Measurements from ENCODE around the gene RIMBP2.

Gene RIMBP2

DNA sequence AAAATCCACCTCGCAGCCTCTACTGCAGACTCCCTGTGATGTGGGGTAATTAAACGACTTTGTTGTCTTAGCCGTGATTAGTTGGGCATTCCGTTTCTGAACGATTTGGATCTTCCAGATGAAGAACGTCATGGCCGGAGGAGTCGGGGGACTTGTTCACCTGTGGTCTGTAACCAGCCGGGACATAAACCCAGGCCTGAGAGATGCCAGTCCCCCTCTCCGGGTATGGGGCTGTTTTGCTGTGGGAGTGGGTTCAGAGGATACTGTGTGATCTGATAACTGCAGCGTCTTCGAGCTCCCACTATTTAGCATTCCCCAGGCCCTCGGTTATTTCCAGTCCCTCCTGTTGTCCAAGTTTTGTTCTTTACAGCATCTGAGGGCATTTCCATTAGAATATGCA lies 282.3 kb downstream of the RIMBP2 start:
- no peak for DNase-seq

DNA sequence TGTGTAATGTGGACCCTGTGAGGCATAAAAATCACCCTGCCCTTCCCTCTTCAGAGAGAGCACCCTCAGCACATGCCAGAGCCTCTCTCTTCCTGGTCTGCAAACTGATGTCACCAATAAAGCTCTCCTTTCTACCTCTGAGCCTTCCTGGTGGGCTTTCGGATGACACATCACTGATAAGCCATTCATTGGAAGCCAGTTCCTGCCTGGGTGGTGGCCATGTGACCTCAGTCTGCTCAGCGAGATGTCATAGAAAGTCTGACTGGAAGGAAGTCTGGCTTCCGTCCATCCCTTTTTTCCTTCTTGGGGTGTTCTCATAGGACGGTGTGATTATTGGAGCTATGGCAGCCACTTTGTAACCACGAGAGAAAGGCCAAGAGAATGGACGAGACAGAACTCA lies 282.7 kb downstream of the RIMBP2 start:
- no peak for DNase-seq

DNA sequence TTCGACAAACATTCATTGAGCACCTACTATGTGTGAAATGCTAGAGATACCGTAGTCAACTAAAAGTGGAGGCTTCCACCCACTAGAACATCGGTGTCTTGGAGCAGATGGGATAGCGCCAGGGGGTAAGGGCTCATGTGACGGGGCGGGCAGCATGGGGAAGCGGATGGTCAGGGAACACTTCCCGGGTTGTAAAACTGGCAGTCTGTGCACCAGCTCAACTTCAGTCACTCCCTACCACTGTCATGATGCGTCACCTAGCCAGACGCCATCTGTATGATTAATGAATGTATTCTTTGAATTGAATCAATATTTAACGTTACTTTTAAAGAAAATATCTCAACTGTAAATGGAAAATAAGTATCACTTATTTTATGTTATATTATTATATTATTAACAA lies 284.9 kb downstream of the RIMBP2 start:
- DNase-seq, result no peak

DNA sequence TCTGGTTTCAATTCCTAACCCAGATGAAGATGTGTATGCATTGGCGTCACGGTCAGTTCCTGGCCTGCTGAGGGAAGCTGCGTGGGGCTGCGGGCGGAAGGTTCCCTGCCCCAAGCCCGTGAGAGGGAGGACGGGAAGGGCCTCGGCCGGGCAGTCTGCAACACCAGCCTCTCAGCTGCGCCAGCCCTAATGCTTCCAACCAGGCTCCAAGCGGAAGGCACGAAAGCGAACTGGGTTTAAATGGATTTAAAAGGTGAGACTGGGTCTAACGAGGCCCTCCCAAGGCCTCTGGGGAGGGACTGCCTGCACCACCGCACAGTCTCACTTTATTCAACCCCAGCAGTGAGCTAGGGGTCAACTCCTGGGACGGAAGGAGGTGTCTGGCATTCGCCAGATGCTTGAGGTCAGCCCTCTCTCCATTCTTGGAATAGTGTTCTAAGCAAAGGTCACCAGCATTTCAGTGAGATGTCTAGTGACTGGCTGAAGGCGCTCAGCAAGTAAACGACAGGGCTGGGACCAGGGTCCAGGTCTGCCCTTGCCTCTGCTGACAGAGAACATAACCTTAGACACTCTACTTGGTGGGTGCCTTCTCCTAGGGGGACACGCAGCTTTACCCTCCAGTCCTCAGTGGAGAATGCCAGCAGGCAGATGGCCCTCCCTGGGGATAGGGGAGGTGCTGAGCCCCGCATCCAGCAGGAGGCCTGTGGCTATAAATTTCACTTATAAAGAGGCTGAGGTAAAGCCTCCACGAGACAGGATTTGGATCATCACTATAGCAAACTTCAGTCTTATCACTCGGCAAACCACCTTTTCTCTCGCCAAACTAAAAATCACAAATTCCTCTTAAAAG lies 286.2 kb downstream of the RIMBP2 start:
- DNase-seq, result no peak

DNA sequence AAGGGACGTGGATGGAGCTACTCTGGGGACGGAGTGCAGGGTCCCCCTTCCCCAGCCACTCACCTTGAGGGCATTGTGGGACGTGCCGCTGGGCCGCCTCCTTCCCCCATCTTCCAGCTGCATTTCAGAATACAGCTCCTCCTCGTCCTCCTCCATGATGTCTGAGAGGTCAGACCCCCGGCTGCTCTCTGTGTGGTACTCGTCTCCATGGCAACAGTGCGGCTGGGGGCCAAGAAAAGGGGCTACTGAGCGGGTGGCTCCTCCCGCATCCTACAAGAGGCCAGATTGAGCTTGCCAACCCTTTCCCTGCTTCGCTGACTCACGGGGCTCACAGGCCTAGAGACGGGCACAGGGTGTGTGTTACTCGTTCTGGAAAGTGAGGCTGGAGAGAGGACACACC lies 288.0 kb downstream of the RIMBP2 start:
- no peak for DNase-seq

DNA sequence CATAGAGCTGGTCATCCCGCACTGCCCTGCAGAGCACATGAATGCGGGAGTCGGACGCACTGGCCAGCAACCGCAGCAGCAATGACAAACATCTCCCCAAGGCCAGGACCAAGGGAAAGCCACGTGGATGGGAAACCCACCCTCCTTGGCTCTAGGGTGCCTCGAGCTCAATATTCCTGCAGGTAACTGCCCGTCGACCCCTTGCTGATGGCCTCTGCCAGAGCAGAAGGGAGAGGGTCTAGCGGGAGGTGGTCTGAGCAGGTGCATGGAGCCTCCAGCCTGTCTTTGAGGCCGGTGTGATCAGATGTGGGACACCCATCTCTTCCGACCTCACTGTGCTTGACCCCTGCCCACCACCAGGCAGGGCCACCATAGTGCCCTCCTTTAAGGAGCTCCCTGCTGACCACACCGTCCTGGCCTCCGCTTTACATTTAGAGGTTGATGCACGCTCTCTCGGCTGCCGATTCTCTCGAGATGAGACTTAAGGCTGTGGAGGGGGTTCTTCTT lies 288.7 kb downstream of the RIMBP2 start:
- DNase-seq, result no peak

DNA sequence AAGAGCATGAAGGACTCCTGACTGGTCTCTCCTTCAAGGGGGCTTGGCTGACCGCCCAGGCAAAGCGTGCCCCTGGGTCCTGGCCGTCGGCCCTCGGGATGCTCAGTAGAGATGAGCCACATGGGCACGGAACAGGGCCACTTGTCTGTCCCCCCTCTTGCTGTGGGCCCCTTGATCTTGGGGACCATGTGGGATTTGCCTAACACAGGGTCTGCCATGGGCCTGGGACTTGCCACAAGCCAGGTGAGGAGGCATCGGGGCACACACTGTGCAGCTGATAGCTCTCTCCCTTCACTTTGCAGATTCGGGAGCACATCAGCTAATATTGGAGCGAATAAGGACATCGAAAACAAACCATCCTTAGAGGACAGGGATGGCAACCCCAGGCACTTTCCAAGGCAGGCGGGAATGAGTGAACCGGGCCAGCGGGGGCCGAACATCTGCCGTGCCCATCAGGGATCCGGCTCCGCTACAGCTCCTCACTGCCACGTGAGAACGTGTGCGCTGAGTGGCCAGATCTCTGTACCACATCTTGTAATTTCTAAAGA lies 290.3 kb downstream of the RIMBP2 start:
- DNase-seq, result no peak

DNA sequence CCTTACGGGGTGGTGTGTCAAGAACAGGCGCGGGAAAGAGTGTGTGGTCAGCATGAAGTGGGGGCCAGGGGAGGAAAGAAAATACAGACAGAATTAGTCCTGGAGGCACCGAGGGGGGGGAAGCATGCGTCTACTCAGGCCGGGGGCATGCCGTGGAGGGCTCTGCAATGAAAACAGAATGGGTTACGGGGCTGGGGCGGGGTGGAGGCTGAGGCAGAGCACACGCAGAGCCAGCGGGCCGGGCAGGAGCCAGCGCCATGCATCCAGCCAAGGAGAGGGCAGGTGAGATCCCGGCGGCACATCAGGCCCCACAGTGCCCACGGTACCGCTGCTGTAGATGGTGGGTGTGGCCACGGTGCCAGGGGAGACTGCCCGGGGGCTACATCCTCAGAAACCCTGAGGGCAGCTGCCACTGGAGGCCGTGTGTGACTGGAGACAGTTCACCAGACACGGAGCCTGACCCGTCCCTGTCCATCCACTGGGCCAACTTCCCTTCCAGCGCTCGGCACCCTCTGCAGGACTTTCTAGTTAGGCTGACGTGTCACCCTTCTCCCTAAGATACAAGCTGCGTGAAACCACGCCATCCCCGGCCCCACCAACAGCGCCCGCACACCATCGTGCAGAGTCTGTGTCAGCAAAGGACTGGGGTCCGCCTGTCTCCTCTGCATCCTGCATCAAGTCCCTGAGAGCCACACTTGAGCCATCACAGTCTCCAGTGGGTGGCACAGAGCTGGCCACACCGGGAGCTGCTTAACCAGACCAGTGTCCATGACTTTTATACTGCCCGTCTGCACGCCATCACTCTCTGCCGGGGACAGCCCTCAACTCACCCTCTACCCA lies 291.0 kb downstream of the RIMBP2 start:
- DNase-seq, result no peak

DNA sequence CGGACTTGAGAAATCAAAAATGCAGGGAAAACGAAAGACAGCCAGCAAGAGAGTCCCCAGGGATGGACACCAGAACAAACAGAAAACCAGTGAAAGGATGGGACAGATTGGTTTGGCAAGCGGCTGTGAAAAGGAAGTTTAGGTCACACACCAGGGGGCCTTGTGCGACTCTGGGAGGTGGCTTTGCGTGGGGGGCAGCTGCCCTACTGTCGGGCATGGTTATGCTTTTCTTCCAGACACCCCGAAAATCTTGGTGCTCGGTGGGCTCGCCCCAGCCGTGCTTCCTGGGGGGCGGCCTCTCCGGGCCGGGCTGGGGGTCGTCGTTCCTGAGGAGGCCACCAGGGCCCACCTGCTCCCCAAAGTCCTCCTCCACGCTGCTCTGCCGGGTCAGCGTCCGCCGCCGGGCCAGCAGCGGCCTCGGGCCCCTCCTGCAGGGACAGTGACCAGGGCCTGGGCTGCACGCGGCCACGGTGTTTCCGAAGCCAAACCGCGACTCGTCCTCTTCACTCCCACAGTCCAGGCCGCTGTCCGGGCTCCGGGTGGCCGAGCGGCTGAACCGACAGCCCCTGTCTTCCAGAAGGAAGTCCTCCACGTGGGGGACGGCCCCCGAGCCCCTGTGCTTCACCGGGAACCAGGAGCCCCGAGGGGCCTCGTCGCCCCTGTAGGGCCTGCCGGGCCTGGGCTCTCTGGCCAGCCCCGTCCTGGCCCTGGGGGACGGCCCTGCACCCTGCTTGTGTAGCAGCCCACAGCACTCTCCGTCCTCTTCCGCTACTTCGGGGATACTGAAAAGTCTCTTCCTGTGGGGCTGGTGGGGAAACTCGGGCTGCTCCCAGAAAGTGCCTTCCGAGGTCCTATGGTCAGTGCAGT lies 291.9 kb downstream of the RIMBP2 start:
- DNase-seq, result no peak

DNA sequence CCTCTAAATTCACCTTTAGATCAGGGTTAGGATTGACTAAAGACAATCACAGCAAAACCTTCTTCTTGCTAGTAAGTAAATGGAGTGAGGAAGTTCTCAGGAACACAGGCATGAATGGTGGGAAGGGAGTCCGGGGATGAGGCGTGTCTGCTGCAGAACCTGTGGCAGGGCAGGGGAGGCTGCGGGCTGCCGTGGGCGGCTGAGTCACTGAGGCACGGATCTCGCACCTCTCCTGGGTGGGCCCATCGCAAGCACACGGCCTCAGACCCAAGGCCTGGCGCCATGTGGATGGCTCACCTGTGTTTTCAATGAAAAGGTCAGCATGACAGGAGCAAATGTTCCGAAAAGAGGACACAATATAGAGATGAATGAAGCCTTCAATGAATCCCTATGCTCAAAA lies 293.0 kb downstream of the RIMBP2 start:
- no peak for DNase-seq

DNA sequence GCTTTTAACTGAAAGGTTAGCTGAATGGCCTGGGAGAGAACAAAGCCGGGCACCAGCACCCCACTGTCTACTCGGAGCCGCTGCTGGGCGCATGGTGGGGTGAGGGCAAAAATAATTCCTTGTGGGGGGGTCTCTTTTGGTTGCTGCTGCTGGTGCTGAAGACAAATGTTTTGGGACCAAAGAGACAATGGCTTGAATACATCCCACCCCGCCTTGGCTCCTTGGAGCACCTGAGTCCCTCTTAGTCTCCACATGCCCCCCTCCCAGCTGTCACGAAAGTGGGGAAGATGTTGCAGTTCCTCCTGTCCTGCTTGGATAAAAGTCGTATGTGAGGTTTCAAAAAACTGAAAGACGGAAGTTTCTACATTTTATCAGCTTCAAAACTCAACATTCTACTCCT lies 293.4 kb downstream of the RIMBP2 start:
- DNase-seq, result no peak

DNA sequence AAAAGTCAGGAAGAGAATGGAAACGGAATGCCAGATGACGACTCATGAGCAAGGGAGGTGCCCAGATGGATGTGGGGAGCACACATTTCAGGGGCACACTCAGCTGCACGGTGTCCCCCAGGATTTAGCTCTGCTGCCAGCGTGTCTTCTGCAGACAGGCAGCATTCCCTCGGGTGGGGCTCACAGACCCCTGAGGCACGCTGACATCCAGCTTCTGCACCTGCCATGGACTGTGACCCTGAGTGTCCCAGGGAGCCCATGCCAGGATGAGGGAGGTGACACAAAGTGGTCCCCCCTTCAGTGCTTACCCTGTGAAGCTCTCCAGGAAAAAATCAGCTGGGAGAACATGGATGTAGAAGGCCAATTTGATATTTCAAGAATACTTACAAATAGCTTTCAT lies 294.2 kb downstream of the RIMBP2 start:
- DNase-seq, result no peak

DNA sequence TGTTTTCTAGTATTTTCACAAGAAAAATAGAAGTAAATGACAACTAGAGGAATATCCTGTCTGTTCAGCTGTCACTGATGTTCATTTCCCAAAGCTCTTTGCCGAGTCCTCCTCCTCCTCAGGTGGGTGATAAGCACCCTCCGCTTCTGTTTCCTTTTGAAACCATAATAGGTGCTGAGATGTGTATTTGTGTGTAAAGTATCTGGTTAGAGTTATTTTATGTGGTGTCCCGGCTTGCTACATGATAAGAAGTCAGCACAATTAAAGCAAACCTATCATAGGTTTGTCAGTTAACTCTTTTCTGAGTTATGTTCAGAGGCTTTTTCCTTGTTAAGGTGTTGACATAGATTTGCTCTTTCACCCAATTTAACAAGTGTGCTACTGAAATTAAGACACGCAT lies 296.0 kb downstream of the RIMBP2 start:
- no peak for DNase-seq

DNA sequence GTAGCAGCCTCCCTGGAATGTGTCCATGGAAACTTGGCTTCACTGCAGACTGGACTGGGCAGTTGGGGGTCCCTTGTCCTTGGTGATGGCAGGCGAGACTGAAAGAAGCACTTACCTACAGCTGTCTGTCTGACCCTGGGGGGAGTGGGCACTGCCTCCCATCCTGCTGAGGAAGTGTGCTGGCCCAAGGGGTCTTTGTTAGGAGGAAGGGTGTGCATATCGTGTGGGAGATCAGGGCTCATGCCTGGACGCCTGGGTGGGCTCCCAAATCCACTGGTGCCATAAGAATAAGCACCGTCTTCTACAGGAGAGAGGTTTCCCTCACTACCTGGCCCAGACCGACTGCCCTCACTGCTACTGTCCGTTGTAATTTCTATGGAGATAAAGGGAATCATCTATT lies 297.0 kb downstream of the RIMBP2 start:
- no peak for DNase-seq

DNA sequence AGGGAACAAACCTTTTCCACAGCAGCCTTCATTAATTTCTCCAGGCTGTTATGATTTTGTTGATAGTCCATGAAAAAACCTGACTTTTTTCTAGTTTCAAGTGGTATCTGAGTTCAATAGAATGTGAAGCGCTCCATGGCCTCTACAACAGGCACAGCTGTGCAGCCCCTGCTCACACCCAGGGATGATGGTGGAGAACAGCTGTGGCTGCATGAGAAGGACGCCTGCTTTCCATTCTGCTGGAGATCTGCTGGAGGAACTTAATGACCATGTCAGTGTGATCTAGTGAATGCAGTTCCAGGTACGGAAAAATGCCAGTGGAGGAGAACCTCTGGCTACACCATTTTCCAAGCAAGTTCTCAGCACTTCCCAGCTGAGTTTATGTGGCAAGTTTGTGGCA lies 297.8 kb downstream of the RIMBP2 start:
- DNase-seq, result no peak

DNA sequence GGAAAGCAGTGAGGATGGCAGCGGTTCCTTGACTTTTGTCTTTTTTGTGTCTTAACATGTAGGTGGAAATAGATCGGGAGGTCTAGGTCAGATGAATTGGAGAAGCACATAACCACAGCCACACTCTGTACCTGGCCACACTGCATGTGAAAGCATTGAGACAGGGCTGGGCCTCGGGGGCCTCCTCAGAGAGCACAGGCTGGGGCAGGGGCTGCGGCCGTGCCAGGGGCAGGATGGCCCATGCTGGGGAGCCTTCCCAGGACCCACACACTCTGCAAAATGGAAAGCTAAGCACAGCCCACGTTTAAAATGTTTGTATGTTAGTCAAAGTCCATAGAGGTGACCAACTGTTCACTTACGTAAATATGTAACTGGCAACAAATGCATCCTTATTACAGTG lies 301.7 kb downstream of the RIMBP2 start:
- DNase-seq, result no peak

DNA sequence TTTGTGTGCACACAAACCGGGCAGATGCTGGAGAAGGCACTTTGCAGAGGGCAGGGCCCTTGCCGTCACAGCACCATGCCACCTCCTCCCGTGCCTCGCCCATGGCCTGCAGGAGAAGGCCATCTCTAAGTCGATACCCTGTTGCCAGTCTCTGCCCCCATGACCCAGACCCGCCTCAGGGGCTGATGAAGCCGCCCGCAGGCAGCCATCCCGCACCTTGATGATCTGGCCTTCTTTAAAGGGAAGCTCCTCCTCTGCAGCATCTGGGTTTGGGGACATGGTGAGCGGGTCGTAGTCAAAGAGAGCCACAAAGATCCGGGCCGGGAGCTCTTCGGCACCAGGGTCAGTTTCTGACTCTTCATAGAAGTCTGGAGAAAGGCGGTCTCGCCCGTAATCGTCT lies 302.2 kb downstream of the RIMBP2 start:
- no peak for DNase-seq

DNA sequence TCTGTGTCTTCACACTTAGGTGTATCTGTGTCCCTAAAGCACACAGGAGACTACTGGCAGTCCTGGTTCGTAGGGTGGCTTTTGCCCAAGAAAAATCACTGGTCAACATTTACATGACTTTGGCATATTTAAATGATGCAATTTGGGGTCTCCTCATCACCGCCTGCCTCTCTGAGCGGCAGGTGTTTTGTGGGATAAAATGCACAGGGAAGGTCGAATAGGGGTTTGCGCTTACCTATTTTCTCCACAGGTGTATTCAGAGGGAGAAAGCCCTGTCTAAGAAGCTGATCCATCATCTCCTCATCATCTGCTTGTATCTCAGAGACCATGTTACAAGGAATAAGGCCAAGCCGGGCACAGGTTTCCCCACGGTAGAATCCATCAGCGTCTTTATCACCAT lies 303.7 kb downstream of the RIMBP2 start:
- DNase-seq, result no peak

DNA sequence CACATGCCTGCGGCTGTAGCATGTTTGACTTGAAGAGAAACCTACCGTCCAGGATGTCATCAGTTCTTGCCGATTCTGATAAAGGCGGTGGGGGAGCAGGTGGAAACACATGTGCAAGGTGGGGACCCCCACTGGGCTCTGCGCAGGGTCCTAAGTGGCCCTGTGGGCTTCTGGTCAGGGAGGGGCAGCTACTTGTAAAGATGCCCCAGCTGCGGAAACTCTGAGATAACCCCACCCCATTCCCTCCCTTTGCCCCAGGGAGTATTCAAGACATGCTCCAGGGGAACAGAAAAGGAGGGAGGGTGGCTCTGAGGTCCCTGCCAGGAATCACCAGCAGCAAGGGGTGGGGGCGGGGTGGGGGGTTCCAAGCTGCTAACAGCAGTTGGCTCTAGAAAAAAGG lies 310.8 kb downstream of the RIMBP2 start:
- no peak for DNase-seq

DNA sequence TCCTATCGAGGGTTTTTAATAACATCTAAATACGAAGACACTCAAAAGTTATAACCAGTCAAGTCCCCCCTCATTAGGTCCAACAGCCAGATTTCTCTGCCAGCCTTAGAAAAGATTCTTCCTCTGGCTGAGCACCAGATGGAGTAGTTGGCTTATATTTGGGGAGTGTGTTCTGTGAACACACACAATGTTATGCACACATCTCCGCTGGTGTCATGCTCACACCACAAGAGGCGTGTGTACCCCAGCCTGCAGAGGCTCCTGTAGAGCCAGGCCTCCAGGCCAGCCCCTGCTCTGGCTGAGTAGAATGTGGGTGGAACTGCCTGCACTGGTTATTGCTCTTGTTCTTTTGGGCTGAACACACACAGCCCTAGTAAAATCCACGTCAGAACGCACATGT lies 314.4 kb downstream of the RIMBP2 start:
- no peak for DNase-seq

DNA sequence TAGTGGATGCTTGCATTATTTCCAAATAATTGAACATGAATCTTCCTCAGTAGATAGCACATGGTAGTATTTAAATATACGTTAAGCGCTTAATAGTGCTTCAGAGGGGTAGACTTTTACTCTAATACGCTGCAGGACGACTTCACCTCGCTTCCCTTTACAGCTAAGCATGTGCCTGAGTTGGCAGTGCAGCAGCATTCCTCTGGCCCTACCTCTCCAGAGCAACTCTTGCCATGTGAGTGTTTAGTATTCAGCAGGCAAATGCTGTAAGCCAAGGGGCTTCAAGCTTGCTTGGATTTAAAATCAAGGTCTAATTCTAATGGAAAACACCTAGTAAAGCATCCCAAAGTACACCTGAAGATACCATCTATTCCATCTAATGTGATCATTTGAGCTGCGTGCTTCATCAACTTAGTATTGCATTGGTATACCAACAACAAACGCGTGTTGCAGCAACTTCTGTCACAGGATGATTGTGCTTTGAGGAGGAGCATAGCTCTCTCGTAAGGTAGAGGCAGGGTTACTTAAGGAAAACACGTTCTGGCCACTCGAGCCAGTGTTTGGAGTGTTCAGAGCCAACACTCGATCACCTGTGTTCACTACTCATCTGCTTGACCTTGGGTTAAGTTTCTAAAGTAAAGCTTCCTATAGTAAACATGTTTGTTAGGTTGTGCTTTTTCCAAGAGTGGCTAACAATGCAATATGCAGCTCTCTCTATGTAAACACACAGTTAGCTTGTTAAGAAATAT lies 317.8 kb downstream of the RIMBP2 start:
- no peak for DNase-seq

DNA sequence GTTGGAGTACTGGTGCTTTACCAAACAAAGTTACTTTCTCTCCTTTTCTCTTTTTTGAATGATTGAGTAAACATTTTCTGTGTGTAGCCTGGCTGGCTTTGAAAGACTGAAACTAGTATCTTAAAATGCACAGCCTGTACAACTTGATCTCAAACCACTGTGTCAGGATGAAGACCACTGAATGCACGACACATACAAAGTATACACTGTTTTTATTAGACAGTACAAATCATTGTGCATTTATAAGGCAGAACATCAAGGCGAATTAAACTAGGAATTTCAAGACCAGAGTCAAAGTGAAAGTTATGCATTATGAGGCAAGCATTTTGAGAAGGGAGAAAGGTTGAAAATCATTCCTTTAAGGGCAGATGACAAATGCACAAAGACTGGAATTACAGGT lies 319.4 kb downstream of the RIMBP2 start:
- no peak for DNase-seq

Data from activated CD4-positive, alpha-beta T cell treated with anti-CD3 and anti-CD28 coated beads, Interleukin-10, Interleukin-2, amounts not matched to agents 100 ng/mL and 50 ng/mL, durations not matched to agents 16 hours and 8 hours (primary cell).